Urinary bladder (tissue), 4 donors: ENCODE results near the gene ACOXL. TPM values are rescaled to one million over a fixed set of nuclear protein-coding genes. Genes with fewer than 3 reads are reported as not detected.

Source experiments
- DNase-seq: peaks from one replicate; pipeline ENCODE4 v3.0.0-alpha.2; 2015; ENCODE audit errors: extremely low spot score
- H3K27ac ChIP-seq: one replicate; pipeline ENCODE4 v1.5.1; 2013; ENCODE audit warnings: low read depth, mild to moderate bottlenecking, moderate library complexity
- H3K36me3 ChIP-seq: one replicate; pipeline ENCODE4 v1.6.1; 2013; ENCODE audit warnings: mild to moderate bottlenecking, moderate library complexity; ENCODE audit not compliant: insufficient read depth
- H3K4me1 ChIP-seq: one replicate; pipeline ENCODE4 v1.6.1; 2013; ENCODE audit warnings: mild to moderate bottlenecking, moderate library complexity; ENCODE audit not compliant: insufficient read depth
- H3K4me3 ChIP-seq: one replicate; pipeline ENCODE4 v1.5.1; 2013; ENCODE audit warnings: low read depth, low read length
- WGBS: extraction: QIAGEN DNeasy Blood & Tissue Kit; methylation state at CpG from one replicate; pipeline ENCODE4 v1.1.7; 2013; 5-methylcytosine and 5-hydroxymethylcytosine counted together
- polyA plus RNA-seq: library from polyadenylated mRNA; stranded (reverse); fragments of 200-250 nt; gene quantifications from one replicate; pipeline ENCODE4 v1.2.3, GENCODE V29; 2013
- total RNA-seq: library from RNA; depleted of rRNA; stranded (reverse); fragments of >200 nt; gene quantifications from one replicate; pipeline ENCODE4 v1.2.3, GENCODE V29; 2014
- donor health status: healthy with polysubstance abuse.
- donor health status: healthy.

The ACOXL gene
- total and polyA plus RNA-seq, 2 donors = 1.2 to 6.2 TPM

DNA sequence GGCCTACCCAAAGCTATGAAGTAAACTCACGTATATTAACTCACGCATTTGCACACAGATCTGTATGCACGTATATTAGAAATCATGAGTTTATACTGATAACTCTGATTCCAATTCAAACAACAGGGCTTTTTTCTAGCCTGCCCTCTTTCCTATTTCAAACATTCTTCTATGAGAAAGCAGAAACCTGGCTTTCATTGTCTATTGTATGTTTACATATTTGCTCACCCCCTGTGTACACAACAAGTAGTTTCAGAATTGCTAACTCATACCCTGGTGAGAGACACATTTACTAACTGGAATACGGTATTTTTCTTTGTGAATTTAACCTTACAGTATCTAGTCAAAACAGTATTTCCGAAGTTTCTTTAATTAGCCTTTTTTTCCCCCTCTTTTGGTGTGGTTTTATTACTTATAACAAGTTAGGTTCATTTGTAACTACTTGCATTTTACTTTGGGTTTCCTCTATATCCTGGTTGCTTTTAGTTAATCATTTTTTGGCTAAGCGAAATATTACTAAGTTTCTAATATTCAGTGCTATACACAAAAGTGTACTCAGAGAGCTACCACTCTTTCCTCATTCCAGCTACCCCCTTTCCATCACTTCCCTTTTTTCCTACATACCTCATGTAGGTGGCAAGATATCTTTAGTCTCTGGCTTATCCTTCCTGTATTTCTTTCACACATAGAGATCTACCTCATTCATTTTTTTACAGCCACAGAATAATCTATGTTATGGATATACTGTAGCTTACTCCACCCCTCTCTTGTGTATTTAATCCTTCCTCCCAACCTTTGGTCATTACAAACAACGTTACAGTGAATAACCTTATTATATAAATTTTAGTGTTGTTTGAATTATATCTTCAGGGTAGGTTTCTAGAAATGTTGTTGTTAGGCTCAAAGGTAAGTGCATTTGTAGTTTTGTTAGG lies 275.6 kb downstream of the ACOXL start:
- Histone ChIP-seq H3K4me3 (no peak overlapping the region), H3K36me3 (no peaks in the 10 kb centered on the region), H3K4me1 (no peaks in the 10 kb centered on the region), H3K27ac (no peak overlapping the region)
- no peak for DNase-seq
- 83% methylated on average over 7 of the region's 7 CpGs for WGBS

GRCh38 chr2:111011218-111011617 lies 278.8 kb downstream of the ACOXL start:
- Histone ChIP-seq H3K36me3 (no peaks in the 10 kb centered on the region), H3K4me3 (no peak overlapping the region), H3K27ac (no peak overlapping the region), H3K4me1 (no peaks in the 10 kb centered on the region)
- DNase-seq = no peak

- H3K4me1 ChIP-seq = no peaks in the 10 kb centered on the region
- no peak overlapping the region for H3K27ac ChIP-seq
- H3K36me3 ChIP-seq = no peaks in the 10 kb centered on the region
- H3K4me3 ChIP-seq = no peak overlapping the region
- 79% methylated on average over 2 of the region's 2 CpGs for WGBS
- no peak for DNase-seq
Observed at GRCh38 chr2:111015283-111015995, 283.1 kb downstream of the ACOXL start.

GRCh38 chr2:111017034-111017622 lies 284.8 kb downstream of the ACOXL start:
- H3K4me1 ChIP-seq = no peaks in the 10 kb centered on the region
- no peak for DNase-seq
- 91% methylated on average over 7 of the region's 7 CpGs for WGBS
- H3K36me3 ChIP-seq = no peaks in the 10 kb centered on the region
- no peak overlapping the region for H3K4me3 ChIP-seq
- no peak overlapping the region for H3K27ac ChIP-seq

DNA sequence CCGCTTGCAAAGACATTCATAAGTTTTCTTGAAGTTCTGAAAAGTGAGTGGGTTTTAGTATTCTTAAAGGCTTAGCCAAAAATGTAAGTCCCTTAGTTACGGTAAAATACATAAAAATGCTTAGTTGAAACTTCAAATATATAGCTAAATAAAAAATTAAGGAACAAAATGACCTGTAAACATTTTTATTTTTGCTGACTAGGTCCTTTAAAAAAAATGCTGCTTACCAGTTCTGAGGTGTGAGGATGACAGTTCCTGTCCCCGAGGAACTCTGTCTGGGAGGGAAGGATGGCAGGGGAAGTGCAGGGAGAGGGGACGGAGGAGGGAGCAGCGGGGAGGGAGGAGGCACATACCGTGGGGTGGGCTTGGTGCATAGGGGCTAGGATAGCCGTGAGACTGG lies 285.5 kb downstream of the ACOXL start:
- WGBS = 82% methylated on average over 7 of the region's 7 CpGs
- no peak for DNase-seq
- H3K4me1 ChIP-seq = no peaks in the 10 kb centered on the region
- no peak overlapping the region for H3K4me3 ChIP-seq
- no peaks in the 10 kb centered on the region for H3K36me3 ChIP-seq
- H3K27ac ChIP-seq = no peak overlapping the region

GRCh38 chr2:111019381-111019780 lies 287.0 kb downstream of the ACOXL start:
- Histone ChIP-seq H3K4me1 (no peaks in the 10 kb centered on the region), H3K36me3 (no peaks in the 10 kb centered on the region), H3K4me3 (no peak overlapping the region), H3K27ac (no peak overlapping the region)
- DNase-seq = no peak
- 83% methylated on average over 10 of the region's 10 CpGs for WGBS

DNA sequence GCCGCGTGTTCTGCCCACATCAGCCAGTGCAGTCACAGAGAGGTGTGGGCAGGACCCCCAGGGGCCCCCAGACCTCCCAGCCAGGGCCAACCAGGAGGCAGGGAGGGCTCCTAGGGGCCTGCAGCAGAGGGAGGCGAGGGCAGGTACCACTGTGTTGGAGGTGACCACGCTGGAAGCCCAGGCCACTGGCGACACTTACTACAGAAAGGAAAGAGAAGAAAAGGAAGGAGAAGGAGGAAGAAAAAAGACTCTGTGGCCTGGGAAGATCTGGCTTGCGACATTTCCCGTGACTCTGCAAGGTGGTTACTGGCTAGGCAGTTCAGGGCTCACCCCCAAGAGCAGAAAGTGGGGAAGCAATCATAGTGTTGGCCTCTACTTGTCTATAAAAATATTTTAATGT lies 290.3 kb downstream of the ACOXL start:
- no peak for DNase-seq
- H3K4me1 ChIP-seq = no peaks in the 10 kb centered on the region
- H3K4me3 ChIP-seq = no peak overlapping the region
- no peaks in the 10 kb centered on the region for H3K36me3 ChIP-seq
- H3K27ac ChIP-seq = no peak overlapping the region
- whole genome bisulfite sequencing = 84% methylated on average over 7 of the region's 7 CpGs

DNA sequence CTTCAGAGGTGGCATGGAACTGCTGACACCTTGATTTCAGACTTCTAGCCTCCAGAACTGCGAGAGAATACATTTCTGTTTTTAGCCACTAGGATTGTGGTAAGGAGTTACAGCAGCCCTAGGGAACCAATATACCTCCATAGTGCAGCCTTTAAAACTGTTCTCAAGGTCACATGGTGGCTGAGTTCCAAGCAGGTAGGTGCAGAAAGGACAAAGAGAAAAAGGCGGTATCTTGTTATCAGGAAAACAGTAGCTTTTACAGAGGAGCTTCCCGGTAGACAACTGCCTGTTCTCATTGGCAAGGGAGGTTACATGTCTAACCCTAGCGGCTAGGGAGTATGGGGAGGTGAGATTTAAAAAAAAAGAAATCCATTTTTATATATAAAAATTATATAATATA lies 292.1 kb downstream of the ACOXL start:
- WGBS = 93% methylated on average over 4 of the region's 4 CpGs
- H3K4me3 ChIP-seq = no peak overlapping the region
- no peaks in the 10 kb centered on the region for H3K4me1 ChIP-seq
- no peak overlapping the region for H3K27ac ChIP-seq
- DNase-seq = no peak
- no peaks in the 10 kb centered on the region for H3K36me3 ChIP-seq

DNA sequence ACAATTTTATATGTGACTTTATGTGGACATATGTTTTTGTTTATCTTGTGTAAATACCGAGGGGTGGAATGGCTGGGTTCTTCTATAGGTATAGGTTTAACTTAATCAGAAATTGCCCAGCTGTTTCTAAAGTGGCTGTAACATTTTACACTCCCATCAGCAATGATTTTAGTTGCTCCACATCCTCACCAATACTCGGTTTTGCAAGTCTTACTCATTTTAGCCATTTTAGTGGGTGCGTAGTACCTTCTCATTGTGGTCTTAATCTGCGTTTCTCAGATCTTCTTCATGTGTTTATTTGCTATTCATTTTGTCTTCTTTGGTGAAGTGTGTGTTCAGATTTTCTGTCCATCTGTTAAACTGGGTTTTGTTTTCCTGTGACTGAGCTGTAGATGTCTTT lies 292.9 kb downstream of the ACOXL start:
- H3K4me3 ChIP-seq = no peak overlapping the region
- H3K4me1 ChIP-seq = no peaks in the 10 kb centered on the region
- no peak overlapping the region for H3K27ac ChIP-seq
- no peak for DNase-seq
- H3K36me3 ChIP-seq = no peaks in the 10 kb centered on the region
- 66% methylated on average over 4 of the region's 4 CpGs for WGBS

- no peak overlapping the region for H3K27ac ChIP-seq
- no peaks in the 10 kb centered on the region for H3K4me1 ChIP-seq
- no peaks in the 10 kb centered on the region for H3K36me3 ChIP-seq
- DNase-seq = no peak
- H3K4me3 ChIP-seq = no peak overlapping the region
Observed at GRCh38 chr2:111028720-111029119, 296.3 kb downstream of the ACOXL start.

- no peaks in the 10 kb centered on the region for H3K4me1 ChIP-seq
- no peak overlapping the region for H3K4me3 ChIP-seq
- no peak for DNase-seq
- H3K36me3 ChIP-seq = no peaks in the 10 kb centered on the region
- H3K27ac ChIP-seq = no peak overlapping the region
- WGBS = 77% methylated on average over 7 of the region's 7 CpGs
Observed at GRCh38 chr2:111029181-111029927, 297.0 kb downstream of the ACOXL start.

DNA sequence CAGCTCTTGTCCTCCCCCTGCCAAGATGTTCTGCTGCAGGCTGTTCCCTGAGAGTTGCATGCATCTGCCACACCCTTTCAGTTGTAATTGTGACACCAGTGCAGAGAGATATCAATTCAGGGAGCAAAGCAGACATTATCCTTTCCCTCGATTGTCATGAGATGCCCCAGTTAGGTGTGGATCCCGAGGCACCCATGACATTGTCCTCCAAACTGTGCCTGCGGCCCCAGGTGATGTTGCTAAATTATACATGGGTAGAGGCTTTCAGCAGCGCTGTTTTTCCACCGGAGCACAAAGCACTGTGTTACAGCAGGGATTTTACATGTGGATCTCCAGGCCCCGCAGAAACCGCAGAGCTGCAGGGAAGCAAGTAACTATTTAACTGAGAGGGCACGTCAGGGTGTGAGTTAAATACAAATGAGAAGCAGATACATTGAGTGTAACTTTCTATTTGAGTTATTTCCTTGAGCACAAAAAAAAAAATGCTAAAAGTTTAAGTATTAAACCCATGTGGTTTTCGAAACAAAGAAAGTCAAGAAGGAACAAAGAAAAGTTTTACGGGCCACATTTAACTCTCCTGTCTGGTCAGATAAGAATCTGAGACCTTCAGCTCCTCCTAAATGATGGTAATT lies 298.0 kb downstream of the ACOXL start:
- Histone ChIP-seq H3K4me3 (no peak overlapping the region), H3K36me3 (no peaks in the 10 kb centered on the region), H3K27ac (no peak overlapping the region), H3K4me1 (no peaks in the 10 kb centered on the region)
- no peak for DNase-seq
- 78% methylated on average over 10 of the region's 10 CpGs for WGBS

DNA sequence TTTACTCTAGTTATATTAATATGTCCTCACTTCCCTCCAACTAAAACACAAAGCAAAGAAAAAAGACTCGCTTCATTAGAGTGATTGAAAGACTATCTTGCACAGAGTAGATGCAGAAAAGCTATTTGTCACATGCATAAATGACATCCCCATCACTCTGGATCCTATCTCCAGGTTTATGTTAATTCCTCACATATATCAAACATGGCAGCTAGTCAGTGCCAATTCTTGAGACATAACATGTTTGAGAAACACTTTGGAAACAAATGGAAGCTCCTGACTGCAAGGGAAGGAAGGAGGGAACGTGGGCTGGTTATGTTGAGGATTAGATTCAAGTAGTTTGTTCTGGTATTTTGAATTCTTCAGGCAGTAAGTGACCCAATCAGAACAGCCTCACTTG lies 298.6 kb downstream of the ACOXL start:
- no peak overlapping the region for H3K27ac ChIP-seq
- H3K4me1 ChIP-seq = no peaks in the 10 kb centered on the region
- H3K36me3 ChIP-seq = no peaks in the 10 kb centered on the region
- no peak overlapping the region for H3K4me3 ChIP-seq
- WGBS = 55% methylated on average over 2 of the region's 2 CpGs
- DNase-seq = no peak
